COLO829 (cell line): ENCODE results near the gene ERF.

Experiments
- DNase-seq: peaks from one replicate; pipeline ENCODE4 v3.0.0; 2012; ENCODE audit warnings: low spot score

Gene ERF

DNA sequence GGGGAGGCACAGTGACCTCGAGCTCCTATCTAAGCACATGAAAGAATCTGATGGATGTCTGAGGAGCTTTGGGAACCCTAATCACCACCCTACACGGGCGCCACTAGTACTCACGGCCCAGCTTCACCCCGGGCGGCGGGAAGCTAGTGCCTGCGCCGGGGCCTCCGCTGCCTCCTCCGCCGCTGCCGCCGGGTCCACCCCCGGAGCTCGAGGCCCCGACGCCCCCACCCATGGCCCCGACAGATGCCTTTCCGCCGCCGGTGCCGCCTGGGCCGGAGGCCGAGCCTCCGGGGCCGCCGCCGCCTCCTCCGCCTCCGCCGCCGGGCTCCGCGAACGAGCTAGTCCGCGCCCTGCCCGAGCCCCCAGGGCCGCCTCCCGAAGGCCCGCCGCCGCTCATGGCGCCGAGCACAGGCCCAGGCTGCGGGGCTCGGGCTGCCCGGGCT, 12.8 kb downstream of the ERF start:
- DNase-seq = no peak

- no peak for DNase-seq
Measured at GRCh38 chr19:42241279-42241678, 13.6 kb downstream of the ERF start.

DNA sequence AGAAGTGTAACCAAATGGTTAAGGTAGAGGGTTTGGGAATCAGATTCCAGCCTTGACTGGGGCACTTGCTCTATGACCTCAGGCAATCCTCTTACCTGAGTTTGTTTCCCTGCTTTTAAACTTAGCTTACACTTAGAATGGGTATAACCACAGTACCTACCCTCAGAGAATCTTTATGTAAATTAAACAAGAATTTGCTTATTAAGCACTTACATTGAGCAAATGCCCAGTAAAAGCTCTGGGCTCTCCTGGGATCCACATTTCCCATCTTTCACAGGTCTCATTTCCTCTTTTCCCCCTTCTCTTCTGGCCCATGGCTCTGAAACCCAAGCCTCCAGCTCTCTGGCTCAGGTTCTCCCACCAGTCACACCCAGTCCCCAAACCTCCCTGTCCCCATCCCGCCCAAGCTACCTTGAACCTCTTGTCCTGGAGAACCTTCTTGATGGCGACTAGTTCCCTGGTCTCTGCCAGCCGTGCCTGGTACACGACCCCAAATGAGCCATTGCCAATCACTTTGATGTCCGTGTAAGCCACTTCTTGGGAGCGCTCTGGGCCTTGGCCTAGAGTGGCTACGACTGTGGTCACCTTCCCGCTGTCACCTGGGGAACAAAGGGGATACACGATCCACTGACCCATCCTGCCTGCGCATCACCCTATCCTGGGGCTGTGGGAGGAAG, 15.2 kb downstream of the ERF start:
- no peak for DNase-seq

- DNase-seq = no peak
Measured at GRCh38 chr19:42235181-42235580, 19.7 kb downstream of the ERF start.

DNA sequence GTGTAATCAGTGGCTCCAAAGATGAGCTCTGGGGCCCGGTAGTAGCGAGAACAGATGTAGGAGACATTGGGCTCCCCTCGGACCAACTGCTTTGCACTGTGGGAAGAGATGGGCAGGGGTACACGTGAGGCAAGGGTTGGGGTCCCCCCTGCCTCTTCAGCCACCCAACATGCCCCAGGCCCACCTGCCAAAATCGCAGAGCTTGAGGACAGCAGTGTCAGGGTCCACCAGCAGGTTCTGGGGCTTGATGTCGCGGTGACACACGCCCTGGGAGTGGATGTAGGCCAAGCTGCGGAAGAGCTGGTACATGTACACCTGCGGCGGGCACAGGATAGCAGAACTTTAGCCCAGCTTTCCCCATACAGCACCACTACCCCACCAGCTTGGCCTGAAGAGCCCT, 20.6 kb downstream of the ERF start:
- no peak for DNase-seq

- no peak for DNase-seq
Measured at GRCh38 chr19:42233678-42234292, 21.1 kb downstream of the ERF start.

GRCh38 chr19:42233106-42233505, 21.8 kb downstream of the ERF start:
- no peak for DNase-seq

GRCh38 chr19:42232435-42232834, 22.5 kb downstream of the ERF start:
- no peak for DNase-seq

- DNase-seq = no peak
Measured at GRCh38 chr19:42230571-42230970, 24.4 kb downstream of the ERF start.

DNA sequence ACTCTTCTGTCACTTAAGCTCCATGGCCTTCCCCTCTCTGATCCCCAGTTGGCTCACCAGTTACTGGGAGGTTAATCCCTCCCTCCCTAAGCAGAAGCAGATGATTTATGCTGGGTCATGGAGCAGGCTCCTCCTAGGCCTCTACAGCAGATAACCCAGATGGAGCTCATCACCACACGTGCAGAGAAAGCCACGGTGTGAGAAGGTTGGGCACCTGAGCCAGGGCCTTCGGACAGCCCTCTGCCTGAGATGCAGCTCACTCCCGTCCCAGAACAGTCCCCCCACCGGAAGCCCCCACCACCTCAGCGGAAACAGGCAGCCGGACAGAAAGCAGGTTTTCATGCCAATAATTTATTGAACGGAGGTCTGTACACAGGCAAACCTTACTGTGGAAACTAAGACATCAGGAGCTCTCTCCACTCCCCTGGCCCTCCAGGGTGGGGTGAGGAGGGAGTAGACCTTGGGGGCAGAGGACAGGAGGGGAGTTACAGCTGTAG, 25.0 kb downstream of the ERF start:
- DNase-seq = no peak

- no peak for DNase-seq
Measured at GRCh38 chr19:42229301-42229854, 25.6 kb downstream of the ERF start.

DNA sequence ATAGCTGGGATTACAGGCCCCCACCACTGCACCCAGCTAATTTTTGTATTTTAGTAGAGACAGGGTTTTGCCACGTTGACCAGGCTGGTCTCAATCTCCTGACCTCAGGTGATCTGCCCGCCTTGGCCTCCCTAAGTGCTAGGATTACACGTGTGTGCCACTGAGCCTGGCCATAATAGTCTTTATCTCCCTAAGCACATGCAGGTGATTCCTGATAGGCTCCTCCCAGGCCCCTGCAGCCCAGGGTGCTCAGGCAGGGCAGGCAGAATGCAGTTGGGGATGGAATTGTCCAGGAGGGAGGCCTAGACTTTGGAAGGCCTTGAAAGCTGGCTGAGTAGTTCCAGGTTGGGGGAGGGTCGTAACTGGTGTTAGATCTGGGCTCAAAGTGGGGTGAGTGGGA, 26.3 kb downstream of the ERF start:
- no peak for DNase-seq

DNA sequence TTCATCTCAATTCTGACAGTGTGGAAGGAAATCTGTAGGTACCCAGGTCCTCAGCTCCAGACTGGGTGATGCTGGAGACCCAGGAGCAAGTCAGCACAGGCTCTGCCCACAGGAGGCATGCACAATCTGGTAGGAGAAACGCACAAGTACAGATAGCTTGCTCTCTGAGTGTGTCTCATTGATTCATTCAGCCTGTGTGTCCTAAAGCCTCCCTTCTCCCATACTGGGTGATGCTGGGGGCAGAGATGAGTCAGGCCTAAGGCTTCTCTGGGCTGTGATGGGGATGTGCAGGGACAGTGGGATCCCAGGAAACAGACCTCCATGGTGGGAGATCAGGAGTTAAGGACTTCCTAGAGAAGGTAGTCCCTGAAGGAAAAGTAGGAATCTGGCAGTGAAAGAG, 28.0 kb downstream of the ERF start:
- no peak for DNase-seq

DNA sequence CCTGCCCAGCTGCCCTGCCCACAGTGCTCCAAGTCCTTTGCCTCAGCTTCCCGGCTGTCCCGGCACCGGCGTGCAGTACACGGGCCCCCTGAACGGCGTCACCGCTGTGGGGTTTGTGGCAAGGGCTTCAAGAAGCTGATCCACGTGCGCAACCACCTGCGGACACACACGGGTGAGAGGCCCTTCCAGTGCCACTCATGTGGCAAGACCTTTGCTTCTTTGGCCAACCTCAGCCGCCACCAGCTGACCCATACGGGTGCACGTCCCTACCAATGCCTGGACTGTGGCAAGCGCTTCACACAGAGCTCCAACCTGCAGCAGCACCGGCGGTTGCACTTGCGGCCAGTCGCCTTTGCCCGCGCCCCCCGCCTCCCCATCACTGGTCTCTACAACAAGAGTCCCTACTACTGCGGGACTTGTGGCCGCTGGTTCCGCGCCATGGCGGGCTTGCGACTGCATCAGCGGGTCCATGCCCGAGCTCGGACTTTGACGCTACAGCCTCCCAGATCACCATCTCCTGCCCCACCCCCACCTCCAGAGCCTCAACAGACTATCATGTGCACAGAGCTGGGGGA, 29.1 kb downstream of the ERF start:
- no peak for DNase-seq

DNA sequence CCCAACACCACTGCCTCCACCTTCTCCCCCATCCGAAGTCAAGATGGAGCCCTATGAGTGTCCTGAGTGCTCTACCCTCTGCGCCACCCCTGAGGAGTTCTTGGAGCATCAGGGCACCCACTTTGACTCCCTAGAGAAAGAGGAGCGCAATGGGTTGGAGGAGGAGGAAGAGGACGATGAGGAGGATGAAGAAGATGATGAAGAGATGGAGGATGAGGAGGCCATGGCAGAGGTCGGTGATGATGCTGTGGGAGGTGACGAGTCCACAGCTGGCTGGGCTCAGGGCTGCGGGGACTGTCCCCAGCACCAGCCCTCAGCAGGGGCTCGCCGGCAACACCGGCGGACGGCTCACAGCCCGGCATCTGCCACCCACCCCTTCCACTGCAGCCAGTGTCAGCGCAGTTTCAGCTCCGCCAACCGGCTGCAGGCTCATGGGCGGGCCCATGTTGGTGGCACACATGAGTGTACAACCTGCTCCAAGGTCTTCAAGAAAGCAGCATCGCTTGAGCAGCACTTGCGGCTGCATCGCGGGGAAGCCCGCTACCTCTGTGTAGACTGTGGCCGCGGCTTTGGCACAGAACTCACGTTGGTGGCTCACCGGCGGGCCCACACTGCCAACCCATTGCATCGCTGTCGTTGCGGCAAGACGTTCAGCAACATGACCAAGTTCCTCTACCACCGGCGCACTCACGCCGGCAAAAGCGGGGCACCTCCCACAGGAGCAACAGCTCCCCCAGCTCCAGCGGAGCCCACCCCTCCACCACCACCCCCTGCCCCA, 29.8 kb downstream of the ERF start:
- DNase-seq = no peak

DNA sequence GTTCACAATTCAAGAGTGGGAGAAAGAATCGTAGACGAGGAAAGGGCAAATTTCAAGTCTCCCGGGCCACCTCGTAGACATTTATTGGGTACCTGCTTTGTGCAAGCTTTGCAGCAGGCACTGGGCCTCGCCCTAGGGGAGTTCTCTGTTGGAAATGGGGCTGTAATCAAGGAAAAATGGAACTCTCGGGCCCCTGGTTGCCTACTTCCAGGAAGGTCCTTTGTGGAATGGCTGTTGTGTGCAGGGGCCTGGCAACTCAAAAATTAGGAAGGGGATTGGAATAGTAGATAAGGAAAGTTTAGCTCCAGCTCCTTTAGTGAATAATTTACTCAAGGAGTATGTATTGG, 34.2 kb downstream of the ERF start:
- DNase-seq = no peak

DNA sequence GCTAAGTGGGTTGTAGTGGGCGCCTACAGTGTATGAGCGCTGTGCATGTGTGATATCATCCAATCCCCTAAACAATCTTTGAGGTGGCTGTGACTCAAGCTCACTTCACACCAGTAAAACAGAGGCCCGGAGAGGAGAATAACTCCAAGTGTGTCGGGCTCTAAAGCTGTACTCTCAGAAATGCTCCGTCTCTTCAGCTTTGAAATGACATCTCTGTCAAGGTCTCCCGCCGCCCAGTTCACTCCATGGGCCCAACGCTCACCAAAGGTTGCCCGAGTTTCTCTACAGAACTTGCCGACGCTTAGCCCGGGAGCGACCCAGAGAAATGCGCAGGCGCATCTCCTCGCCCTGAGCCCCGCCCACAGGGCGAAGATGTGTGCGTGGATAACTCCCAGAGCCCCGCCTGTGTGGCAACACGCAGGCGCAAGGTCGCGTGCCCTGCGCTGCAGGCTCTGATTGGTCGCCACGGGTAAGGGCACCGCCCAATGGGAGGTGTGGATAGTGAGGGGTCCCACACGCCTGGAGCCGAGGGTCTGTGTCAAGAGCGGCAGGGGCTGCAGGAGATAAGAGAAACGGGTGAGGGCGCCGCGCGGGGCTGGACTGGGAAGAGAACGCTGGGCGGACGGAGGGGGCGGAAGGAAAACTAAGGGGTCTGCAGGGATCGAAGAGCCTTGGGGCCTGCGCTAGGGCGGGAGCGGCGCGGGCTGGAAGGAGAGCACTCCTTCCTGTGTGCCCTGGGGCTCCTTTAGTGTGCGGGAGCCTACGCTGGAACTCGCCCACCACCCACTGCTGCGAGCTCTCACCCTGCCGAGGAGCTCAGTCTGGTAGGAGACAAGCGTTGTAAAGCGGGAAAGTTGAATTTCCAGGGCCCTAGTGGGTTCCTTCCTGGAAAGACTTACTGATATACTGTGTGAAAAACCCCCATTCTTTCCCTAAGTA, 34.8 kb downstream of the ERF start, which contains the start of gene ZNF526:
TSS of gene ZNF526 (plus strand) at position 501 of the 939 bp plus-strand sequence. CDS start 4,092 bp downstream, outside the sequence.
- DNase-seq = peak; percentile 99

DNA sequence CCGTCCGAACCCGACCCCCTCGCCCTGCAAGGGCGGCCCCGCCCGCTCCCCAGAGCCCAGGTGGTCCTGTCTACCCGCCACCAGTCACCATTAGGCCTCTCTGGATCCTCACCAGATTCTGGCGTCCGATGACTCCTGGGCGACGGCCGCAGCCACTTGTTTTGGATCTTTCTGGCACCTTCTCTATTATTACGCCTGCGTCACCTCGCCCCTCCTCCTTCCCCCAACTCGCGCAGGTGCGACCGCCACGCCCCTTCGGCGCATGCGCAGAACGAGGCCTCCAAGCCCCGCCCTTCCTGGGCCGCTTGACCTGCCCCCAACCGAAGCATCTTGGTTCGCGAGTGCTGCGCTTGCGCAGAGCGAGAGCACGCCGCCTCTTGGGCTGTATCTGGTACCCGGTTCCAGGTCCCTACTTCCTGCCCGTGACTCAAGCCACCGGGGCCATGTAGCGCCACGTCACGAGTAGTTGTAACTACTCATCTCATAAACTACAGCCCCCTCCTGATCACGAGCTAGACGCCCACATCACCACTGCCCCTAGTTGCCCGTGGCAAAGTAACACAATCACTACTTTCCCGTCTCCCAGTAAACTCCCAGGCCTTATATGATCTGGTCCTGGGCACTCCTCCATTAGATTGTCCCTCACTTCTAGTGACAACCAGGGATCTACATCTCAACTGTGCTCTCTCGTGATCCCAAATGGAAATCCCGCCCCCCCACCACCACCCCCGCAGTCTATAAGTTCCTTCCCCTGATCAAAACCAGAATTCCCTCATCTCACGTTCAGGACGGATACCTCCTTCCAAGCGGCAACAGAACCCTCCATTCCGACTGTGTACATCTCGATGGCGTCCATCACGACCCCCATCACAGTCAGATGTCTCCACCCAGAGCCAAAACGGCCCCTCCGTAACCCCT, 37.1 kb downstream of the ERF start, which contains the start of gene DEDD2:
TSS of gene DEDD2 (minus strand) at position 158 of the 918 bp plus-strand sequence. CDS start 670 bp downstream, outside the sequence.
- DNase-seq = peak; percentile 96

DNA sequence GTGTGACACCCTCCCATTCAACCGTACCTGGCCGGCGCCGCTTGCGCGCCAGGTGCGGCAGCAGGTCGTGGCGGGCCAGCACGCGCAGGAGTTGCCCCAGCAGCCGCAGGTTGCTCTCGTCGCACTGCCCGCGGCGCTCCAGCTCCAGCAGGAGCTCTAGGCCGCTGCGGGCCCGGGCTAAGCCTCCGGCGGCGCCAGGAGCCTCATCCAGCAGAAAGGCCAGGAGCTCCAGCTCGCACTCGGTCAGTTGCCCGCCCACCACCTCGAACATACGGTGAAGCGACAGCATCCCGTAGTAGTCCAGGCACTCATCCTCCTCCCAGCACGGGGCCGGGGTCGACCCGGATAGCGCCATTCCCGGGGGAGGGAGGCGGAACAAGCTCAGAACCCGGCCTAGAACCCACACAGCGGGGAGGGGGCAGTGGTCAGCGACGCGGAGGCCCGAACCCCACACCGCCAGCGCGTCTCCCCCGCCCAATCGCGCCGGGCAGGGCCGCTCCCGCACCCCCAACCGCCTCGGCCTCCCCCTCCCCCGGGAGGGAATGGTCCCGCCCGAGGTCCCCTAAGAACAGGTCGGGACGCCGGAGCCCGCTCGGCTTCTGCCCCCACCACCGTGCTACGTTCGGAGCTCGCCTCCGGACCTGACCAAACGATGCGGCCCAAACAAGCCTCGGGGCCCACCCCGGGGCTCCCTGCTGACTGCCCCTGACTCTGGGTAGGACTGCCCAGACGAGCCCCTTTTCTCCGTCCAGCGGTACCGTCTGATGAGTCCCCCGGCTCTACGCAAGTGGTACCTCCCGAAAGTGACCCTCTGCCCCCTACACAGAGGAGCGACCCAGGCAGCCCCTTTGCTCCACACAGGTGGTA, 38.0 kb downstream of the ERF start:
- DNase-seq = no peak
